ENCODE results near the gene SLC24A3. TPM values are rescaled to one million over a fixed set of nuclear protein-coding genes. Genes with fewer than 3 reads are reported as not detected.
A peak's percentile ranks its signal among the peaks of the same experiment; 100 is the strongest.

Gene SLC24A3
- total and polyA plus RNA-seq, 2 experiments from 2014 or later: 0.81 to 2.5 TPM

DNA sequence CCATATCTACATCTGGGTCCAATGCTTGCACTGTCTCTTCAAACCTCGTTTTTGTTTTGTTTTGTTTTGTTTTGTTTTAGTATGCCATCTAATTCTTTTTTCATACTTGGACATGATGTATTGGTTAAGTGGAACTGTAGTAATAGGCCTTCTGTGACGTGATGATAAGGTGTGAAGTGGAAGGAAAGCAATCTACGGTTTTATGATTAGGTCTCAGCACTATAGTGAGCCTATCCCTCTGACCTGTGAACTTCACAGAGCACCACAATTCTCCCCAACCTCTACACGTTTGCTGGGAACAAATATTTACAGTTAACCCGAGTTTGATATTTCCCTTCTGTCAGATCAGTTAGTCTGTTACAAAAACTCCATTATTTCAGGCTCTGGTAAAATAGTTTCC, 19.1 kb upstream of the SLC24A3 start (continued):
- TF ChIP-seq, protein P1, sequence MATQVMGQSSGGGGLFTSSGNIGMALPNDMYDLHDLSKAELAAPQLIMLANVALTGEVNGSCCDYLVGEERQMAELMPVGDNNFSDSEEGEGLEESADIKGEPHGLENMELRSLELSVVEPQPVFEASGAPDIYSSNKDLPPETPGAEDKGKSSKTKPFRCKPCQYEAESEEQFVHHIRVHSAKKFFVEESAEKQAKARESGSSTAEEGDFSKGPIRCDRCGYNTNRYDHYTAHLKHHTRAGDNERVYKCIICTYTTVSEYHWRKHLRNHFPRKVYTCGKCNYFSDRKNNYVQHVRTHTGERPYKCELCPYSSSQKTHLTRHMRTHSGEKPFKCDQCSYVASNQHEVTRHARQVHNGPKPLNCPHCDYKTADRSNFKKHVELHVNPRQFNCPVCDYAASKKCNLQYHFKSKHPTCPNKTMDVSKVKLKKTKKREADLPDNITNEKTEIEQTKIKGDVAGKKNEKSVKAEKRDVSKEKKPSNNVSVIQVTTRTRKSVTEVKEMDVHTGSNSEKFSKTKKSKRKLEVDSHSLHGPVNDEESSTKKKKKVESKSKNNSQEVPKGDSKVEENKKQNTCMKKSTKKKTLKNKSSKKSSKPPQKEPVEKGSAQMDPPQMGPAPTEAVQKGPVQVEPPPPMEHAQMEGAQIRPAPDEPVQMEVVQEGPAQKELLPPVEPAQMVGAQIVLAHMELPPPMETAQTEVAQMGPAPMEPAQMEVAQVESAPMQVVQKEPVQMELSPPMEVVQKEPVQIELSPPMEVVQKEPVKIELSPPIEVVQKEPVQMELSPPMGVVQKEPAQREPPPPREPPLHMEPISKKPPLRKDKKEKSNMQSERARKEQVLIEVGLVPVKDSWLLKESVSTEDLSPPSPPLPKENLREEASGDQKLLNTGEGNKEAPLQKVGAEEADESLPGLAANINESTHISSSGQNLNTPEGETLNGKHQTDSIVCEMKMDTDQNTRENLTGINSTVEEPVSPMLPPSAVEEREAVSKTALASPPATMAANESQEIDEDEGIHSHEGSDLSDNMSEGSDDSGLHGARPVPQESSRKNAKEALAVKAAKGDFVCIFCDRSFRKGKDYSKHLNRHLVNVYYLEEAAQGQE (IDR thresholded peaks at IDR 0.05; ENCODE audit: unreplicated experiment): no peak
- TF ChIP-seq ZNF331 (CRISPR knock-in tag; IDR thresholded peaks at IDR 0.05; ENCODE audit: low read depth): no peak

DNA sequence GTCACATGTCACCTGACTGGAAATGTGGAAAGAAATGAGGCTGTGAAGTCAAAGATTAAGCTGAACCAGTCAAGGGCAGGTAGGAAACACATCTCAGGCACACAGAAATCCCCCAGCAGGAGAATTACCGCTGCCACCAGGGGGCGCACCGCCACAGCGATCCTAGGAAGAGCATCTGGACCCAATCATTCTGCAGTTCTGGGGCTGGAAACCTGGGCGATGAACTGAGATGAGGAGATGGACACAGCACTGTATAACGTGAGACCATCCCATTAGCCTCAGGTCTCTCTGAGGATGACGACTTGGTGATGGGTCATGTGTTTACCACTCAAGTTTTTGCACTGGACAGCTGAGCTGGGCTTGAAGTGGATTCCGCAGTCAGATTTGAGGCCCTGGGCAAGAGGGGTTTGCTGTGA, 6.5 kb upstream of the SLC24A3 start:
- H3K27ac Mint-ChIP-seq: no peak overlapping the region
- H2AFZ ChIP-seq: no peak overlapping the region
- H3K4me3 Mint-ChIP-seq: no peak overlapping the region
- DNase-seq (ENCODE audit: low spot score) (peak; percentile 89), ATAC-seq (peak; percentile 84)
- no peaks in the 10 kb centered on the region for H3K36me3 ChIP-seq (ENCODE audit: insufficient read depth)
- no peaks in the 10 kb centered on the region for H3F3A ChIP-seq (replicated peaks; ENCODE audit: low read depth)
- peaks cover 3% of the 10 kb centered on the region; the same call in 2 of the 3 replicates for H3K36me3 Mint-ChIP-seq (ENCODE audit: low read depth)
- peaks cover 8% of the 10 kb centered on the region for H3K9me3 Mint-ChIP-seq
- H3K4me1 Mint-ChIP-seq: peaks cover 48% of the 10 kb centered on the region
- H3K4me2 ChIP-seq: no peak overlapping the region
- no peak overlapping the region for H3K4me3 ChIP-seq
- H3K27ac ChIP-seq (ENCODE audit: low read depth): no peak overlapping the region
- TF ChIP-seq, protein P2, sequence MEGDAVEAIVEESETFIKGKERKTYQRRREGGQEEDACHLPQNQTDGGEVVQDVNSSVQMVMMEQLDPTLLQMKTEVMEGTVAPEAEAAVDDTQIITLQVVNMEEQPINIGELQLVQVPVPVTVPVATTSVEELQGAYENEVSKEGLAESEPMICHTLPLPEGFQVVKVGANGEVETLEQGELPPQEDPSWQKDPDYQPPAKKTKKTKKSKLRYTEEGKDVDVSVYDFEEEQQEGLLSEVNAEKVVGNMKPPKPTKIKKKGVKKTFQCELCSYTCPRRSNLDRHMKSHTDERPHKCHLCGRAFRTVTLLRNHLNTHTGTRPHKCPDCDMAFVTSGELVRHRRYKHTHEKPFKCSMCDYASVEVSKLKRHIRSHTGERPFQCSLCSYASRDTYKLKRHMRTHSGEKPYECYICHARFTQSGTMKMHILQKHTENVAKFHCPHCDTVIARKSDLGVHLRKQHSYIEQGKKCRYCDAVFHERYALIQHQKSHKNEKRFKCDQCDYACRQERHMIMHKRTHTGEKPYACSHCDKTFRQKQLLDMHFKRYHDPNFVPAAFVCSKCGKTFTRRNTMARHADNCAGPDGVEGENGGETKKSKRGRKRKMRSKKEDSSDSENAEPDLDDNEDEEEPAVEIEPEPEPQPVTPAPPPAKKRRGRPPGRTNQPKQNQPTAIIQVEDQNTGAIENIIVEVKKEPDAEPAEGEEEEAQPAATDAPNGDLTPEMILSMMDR (conservative IDR thresholded peaks at IDR 0.05; ENCODE audit: low read depth in 2 of 2): peak; percentile 92 to 95
- TF ChIP-seq EZH2phosphoT487 (IDR thresholded peaks at IDR 0.05; ENCODE audit: unreplicated experiment): no peak
- TF ChIP-seq, protein P3, sequence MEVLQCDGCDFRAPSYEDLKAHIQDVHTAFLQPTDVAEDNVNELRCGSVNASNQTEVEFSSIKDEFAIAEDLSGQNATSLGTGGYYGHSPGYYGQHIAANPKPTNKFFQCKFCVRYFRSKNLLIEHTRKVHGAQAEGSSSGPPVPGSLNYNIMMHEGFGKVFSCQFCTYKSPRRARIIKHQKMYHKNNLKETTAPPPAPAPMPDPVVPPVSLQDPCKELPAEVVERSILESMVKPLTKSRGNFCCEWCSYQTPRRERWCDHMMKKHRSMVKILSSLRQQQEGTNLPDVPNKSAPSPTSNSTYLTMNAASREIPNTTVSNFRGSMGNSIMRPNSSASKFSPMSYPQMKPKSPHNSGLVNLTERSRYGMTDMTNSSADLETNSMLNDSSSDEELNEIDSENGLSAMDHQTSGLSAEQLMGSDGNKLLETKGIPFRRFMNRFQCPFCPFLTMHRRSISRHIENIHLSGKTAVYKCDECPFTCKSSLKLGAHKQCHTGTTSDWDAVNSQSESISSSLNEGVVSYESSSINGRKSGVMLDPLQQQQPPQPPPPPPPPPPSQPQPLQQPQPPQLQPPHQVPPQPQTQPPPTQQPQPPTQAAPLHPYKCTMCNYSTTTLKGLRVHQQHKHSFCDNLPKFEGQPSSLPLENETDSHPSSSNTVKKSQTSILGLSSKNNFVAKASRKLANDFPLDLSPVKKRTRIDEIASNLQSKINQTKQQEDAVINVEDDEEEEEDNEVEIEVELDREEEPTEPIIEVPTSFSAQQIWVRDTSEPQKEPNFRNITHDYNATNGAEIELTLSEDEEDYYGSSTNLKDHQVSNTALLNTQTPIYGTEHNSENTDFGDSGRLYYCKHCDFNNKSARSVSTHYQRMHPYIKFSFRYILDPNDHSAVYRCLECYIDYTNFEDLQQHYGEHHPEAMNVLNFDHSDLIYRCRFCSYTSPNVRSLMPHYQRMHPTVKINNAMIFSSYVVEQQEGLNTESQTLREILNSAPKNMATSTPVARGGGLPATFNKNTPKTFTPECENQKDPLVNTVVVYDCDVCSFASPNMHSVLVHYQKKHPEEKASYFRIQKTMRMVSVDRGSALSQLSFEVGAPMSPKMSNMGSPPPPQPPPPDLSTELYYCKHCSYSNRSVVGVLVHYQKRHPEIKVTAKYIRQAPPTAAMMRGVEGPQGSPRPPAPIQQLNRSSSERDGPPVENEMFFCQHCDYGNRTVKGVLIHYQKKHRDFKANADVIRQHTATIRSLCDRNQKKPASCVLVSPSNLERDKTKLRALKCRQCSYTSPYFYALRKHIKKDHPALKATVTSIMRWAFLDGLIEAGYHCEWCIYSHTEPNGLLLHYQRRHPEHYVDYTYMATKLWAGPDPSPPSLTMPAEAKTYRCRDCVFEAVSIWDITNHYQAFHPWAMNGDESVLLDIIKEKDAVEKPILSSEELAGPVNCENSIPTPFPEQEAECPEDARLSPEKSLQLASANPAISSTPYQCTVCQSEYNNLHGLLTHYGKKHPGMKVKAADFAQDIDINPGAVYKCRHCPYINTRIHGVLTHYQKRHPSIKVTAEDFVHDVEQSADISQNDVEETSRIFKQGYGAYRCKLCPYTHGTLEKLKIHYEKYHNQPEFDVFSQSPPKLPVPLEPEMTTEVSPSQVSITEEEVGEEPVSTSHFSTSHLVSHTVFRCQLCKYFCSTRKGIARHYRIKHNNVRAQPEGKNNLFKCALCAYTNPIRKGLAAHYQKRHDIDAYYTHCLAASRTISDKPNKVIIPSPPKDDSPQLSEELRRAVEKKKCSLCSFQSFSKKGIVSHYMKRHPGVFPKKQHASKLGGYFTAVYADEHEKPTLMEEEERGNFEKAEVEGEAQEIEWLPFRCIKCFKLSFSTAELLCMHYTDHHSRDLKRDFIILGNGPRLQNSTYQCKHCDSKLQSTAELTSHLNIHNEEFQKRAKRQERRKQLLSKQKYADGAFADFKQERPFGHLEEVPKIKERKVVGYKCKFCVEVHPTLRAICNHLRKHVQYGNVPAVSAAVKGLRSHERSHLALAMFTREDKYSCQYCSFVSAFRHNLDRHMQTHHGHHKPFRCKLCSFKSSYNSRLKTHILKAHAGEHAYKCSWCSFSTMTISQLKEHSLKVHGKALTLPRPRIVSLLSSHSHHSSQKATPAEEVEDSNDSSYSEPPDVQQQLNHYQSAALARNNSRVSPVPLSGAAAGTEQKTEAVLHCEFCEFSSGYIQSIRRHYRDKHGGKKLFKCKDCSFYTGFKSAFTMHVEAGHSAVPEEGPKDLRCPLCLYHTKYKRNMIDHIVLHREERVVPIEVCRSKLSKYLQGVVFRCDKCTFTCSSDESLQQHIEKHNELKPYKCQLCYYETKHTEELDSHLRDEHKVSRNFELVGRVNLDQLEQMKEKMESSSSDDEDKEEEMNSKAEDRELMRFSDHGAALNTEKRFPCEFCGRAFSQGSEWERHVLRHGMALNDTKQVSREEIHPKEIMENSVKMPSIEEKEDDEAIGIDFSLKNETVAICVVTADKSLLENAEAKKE (CRISPR knock-in tag; IDR thresholded peaks at IDR 0.05): no peak
- H3K27me3 ChIP-seq (ENCODE audit: insufficient read depth): peaks cover 6% of the 10 kb centered on the region
- H3K9me2 ChIP-seq (ENCODE audit: insufficient read depth): no peaks in the 10 kb centered on the region
- peaks cover 13% of the 10 kb centered on the region for H3K27me3 Mint-ChIP-seq (ENCODE audit: insufficient read depth, low read depth, poor library complexity)
- H3K79me2 ChIP-seq (replicated peaks; ENCODE audit: insufficient read depth): no peaks in the 10 kb centered on the region
- H4K20me1 ChIP-seq (replicated peaks; ENCODE audit: insufficient read depth): no peaks in the 10 kb centered on the region
- H3K4me1 ChIP-seq (ENCODE audit: insufficient read depth): peaks cover 30% of the 10 kb centered on the region
